Hepatocyte (in vitro differentiated cells): Measurements from ENCODE around the gene ZBP1. TPM values are rescaled to one million over a fixed set of nuclear protein-coding genes. Genes with fewer than 3 reads are reported as not detected.

Source experiments
- DNase-seq: peaks from one replicate; pipeline ENCODE4 v3.0.0-alpha.2; 2016; ENCODE audit warnings: low spot score
- H2AFZ ChIP-seq: fragments of 200-600 bp; sonication (generic); 2 replicates; pipeline ENCODE4 v1.6.0; 2016; ENCODE audit warnings: antibody characterized with exemption, mild to moderate bottlenecking
- H3K27ac ChIP-seq: fragments of 200-600 bp; sonication (generic); 2 replicates; pipeline ENCODE4 v1.5.1; 2016; ENCODE audit warnings: mild to moderate bottlenecking
- H3K27me3 ChIP-seq: fragments of 200-600 bp; sonication (generic); 2 replicates; pipeline ENCODE4 v1.6.1; 2016
- H3K36me3 ChIP-seq: fragments of 200-600 bp; sonication (generic); replicated peaks from 2 replicates; pipeline ENCODE4 v1.5.1; 2016; ENCODE audit warnings: low read depth; ENCODE audit not compliant: insufficient read depth
- H3K4me1 ChIP-seq: fragments of 200-600 bp; sonication (generic); 2 replicates; pipeline ENCODE4 v1.5.1; 2016; ENCODE audit warnings: mild to moderate bottlenecking, moderate library complexity; ENCODE audit not compliant: insufficient read depth
- H3K4me2 ChIP-seq: fragments of 200-600 bp; sonication (generic); 2 replicates; pipeline ENCODE4 v1.6.0; 2016
- H3K4me3 ChIP-seq: fragments of 200-600 bp; sonication (generic); 2 replicates; pipeline ENCODE4 v1.5.1; 2016; ENCODE audit warnings: mild to moderate bottlenecking
- H3K79me2 ChIP-seq: fragments of 200-600 bp; sonication (generic); 2 replicates; pipeline ENCODE4 v1.6.0; 2017; ENCODE audit warnings: mild to moderate bottlenecking
- H3K9me2 ChIP-seq: fragments of 200-600 bp; sonication (generic); replicated peaks from 2 replicates; pipeline ENCODE4 v1.6.0; 2017; ENCODE audit warnings: mild to moderate bottlenecking; ENCODE audit not compliant: insufficient read depth
- H3K9me3 ChIP-seq: fragments of 200-600 bp; sonication (generic); 2 replicates; pipeline ENCODE4 v1.5.1; 2016; ENCODE audit warnings: low read depth, mild to moderate bottlenecking
- H4K20me1 ChIP-seq: fragments of 200-600 bp; sonication (generic); 2 replicates; pipeline ENCODE4 v1.6.0; 2016; ENCODE audit warnings: mild to moderate bottlenecking; ENCODE audit not compliant: insufficient read depth, poor library complexity, severe bottlenecking
- EZH2 ChIP-seq: fragments of 200-600 bp; sonication (generic); IDR thresholded peaks from 2 replicates; pipeline ENCODE4 v1.6.1; 2016; ENCODE audit warnings: antibody characterized with exemption, mild to moderate bottlenecking, borderline replicate concordance
- EZH2phosphoT487 ChIP-seq: fragments of 200-600 bp; sonication (generic); IDR thresholded peaks from one replicate; pipeline ENCODE4 v1.6.1; 2018; ENCODE audit warnings: antibody characterized with exemption, mild to moderate bottlenecking, low read depth, moderate library complexity; ENCODE audit not compliant: unreplicated experiment, severe bottlenecking
- WGBS: methylation state at CpG from one replicate; pipeline ENCODE4 v1.1.6; 2016; ENCODE audit warnings: low lambda C conversion rate; ENCODE audit errors: missing lambda C conversion rate; 5-methylcytosine and 5-hydroxymethylcytosine counted together
- polyA plus RNA-seq: library from polyadenylated mRNA; unstranded; fragments of >200 nt; fragmentation: Nextera tagmentation; extraction: Ambion mirVana; gene quantifications from 2 replicates; pipeline ENCODE4 v1.2.1, GENCODE V29; 2016
- total RNA-seq: library from RNA; depleted of rRNA; stranded (reverse); fragments of >200 nt; gene quantifications from 2 replicates; pipeline ENCODE4 v1.2.3, GENCODE V29; 2014
- TF ChIP-seq, protein P1 (sequence below): fragments of 200-600 bp; sonication (generic); IDR thresholded peaks from 2 replicates; pipeline ENCODE4 v1.5.1; 2016; ENCODE audit warnings: antibody characterized with exemption, mild to moderate bottlenecking; ENCODE audit not compliant: poor library complexity

The ZBP1 gene
- total and polyA plus RNA-seq, 2 experiments from 2014 or later, result not detected

DNA sequence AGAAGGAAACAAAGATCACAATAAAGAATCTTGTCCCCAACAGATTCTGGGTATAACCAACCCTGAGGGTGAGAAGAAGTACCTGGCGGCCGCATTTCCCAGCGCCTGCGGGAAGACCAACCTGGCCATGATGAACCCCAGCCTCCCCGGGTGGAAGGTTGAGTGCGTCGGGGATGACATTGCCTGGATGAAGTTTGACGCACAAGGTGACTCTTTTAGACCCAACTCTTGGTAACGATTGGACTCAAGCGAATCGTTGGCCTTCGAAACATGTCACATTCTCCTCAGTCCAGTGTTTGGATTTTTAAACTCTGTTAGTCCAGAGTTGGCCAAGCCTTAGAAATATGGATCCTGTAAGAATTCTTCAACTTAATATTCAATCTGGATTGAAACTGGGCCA, 56.7 kb downstream of the ZBP1 start:
- peaks cover 13% of the 10 kb centered on the region for H3K4me1 ChIP-seq
- H3K9me3 ChIP-seq, result no peaks in the 10 kb centered on the region
- 98% methylated on average over 12 of the region's 12 CpGs for WGBS
- TF ChIP-seq EZH2phosphoT487 (no peak), EZH2 (no peak)
- H3K9me2 ChIP-seq, result no peaks in the 10 kb centered on the region
- H3K36me3 ChIP-seq, result no peaks in the 10 kb centered on the region
- H4K20me1 ChIP-seq, result no peaks in the 10 kb centered on the region
- no peak for DNase-seq
- H3K4me2 ChIP-seq, result no peak overlapping the region
- no peaks in the 10 kb centered on the region for H3K79me2 ChIP-seq
- no peak overlapping the region for H3K27ac ChIP-seq
- H3K27me3 ChIP-seq, result peaks cover 2% of the 10 kb centered on the region
- no peak overlapping the region for H2AFZ ChIP-seq
- no peak overlapping the region for H3K4me3 ChIP-seq

DNA sequence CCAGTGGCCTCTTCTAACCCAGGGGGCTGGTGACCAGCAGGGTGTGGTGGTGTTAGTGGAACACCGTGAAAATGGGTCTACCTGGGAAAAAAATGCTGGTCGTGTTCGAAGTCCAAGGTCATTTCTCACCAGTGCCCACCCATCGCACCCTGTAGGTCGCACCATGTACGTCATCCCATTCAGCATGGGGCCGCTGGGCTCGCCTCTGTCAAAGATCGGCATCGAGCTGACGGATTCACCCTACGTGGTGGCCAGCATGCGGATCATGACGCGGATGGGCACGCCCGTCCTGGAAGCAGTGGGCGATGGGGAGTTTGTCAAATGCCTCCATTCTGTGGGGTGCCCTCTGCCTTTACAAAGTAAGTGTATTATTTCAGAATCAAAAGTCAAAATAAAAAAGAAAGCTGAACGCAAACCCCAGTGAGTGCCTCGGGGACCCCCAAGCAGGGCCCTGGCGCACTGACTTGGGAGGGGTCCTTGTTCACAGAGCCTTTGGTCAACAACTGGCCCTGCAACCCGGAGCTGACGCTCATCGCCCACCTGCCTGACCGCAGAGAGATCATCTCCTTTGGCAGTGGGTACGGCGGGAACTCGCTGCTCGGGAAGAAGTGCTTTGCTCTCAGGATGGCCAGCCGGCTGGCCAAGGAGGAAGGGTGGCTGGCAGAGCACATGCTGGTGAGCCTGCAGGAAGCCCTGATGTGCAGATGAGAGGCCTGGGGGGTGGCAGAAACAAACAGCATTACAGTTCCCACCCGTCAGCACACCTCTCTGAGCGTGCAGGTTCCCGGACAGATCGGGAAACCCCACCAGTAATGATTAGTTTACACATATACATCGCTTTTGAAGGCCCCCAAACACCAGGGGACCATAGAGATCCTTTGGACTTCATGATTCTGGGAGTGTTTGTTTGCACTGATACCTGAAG, 57.4 kb downstream of the ZBP1 start:
- H3K4me1 ChIP-seq, result peaks cover 13% of the 10 kb centered on the region
- H4K20me1 ChIP-seq, result no peaks in the 10 kb centered on the region
- no peak for DNase-seq
- no peak overlapping the region for H3K4me3 ChIP-seq
- H3K27me3 ChIP-seq, result peaks cover 2% of the 10 kb centered on the region
- H3K27ac ChIP-seq, result no peak overlapping the region
- H3K9me2 ChIP-seq, result no peaks in the 10 kb centered on the region
- no peak overlapping the region for H3K4me2 ChIP-seq
- H2AFZ ChIP-seq, result no peak overlapping the region
- 94% methylated on average over 35 of the region's 35 CpGs for WGBS
- H3K79me2 ChIP-seq, result no peaks in the 10 kb centered on the region
- TF ChIP-seq, protein P1, sequence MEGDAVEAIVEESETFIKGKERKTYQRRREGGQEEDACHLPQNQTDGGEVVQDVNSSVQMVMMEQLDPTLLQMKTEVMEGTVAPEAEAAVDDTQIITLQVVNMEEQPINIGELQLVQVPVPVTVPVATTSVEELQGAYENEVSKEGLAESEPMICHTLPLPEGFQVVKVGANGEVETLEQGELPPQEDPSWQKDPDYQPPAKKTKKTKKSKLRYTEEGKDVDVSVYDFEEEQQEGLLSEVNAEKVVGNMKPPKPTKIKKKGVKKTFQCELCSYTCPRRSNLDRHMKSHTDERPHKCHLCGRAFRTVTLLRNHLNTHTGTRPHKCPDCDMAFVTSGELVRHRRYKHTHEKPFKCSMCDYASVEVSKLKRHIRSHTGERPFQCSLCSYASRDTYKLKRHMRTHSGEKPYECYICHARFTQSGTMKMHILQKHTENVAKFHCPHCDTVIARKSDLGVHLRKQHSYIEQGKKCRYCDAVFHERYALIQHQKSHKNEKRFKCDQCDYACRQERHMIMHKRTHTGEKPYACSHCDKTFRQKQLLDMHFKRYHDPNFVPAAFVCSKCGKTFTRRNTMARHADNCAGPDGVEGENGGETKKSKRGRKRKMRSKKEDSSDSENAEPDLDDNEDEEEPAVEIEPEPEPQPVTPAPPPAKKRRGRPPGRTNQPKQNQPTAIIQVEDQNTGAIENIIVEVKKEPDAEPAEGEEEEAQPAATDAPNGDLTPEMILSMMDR, result no peak
- no peak for TF ChIP-seq EZH2phosphoT487
- no peak for TF ChIP-seq EZH2
- no peaks in the 10 kb centered on the region for H3K9me3 ChIP-seq
- no peaks in the 10 kb centered on the region for H3K36me3 ChIP-seq

DNA sequence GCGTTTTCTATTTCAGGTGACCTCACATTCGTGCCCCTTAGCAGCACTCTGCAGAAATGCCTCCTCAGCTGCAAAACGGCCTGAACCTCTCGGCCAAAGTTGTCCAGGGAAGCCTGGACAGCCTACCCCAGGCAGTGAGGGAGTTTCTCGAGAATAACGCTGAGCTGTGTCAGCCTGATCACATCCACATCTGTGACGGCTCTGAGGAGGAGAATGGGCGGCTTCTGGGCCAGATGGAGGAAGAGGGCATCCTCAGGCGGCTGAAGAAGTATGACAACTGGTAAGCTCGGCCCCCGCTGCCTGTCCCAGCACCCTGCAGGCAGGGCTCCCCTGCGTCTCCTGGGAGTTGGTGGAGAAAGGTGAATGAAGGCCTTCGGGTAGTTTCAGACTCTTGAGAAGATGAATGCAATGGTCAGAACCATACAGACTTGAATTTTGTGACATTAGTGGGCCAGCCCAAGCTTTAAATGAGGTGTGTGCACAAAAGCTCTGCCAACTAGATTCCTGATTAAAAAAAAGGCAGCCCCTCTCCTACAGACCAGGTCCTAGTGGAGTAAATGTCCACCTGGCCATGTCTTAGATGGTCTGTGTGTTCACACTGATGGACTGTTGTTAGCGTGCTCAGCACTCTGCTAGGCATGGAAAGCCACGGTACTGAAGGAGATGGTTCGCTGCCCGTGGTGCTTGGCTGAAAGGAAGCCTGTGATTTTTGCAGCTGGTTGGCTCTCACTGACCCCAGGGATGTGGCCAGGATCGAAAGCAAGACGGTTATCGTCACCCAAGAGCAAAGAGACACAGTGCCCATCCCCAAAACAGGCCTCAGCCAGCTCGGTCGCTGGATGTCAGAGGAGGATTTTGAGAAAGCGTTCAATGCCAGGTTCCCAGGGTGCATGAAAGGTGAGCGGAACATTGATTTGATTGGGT, 58.6 kb downstream of the ZBP1 start:
- Histone ChIP-seq H3K4me1 (peaks cover 13% of the 10 kb centered on the region), H3K4me3 (no peak overlapping the region), H3K4me2 (no peak overlapping the region), H3K9me2 (no peaks in the 10 kb centered on the region), H3K27me3 (peaks cover 2% of the 10 kb centered on the region), H3K27ac (peak overlapping the region; percentile 78), H3K9me3 (no peaks in the 10 kb centered on the region), H3K79me2 (no peaks in the 10 kb centered on the region), H4K20me1 (no peaks in the 10 kb centered on the region), H2AFZ (no peak overlapping the region), H3K36me3 (no peaks in the 10 kb centered on the region)
- TF ChIP-seq EZH2 (no peak), EZH2phosphoT487 (no peak)
- TF ChIP-seq, protein P1, result no peak
- 88% methylated on average over 24 of the region's 24 CpGs for WGBS
- DNase-seq, result no peak
